HG02884 (cell line): ENCODE measurements around the gene MYO3A.
"Not testable (repeated sequence)": the region's sequence is repeated elsewhere in the genome, so short reads cannot be mapped to it uniquely, and the experiment has no call there.

Experiments used
- ATAC-seq: cut with Tn5 transposase; IDR thresholded peaks from one replicate; pipeline ENCODE4 v1.9.1; 2021; ENCODE audit warnings: mild to moderate bottlenecking, moderate library complexity; ENCODE audit not compliant: unreplicated experiment

The MYO3A gene

GRCh38 chr10:26067680-26068079, 133.7 kb downstream of the MYO3A start:
- ATAC-seq, result no peak

GRCh38 chr10:26080971-26081370, 146.9 kb downstream of the MYO3A start:
- not testable (repeated sequence) for ATAC-seq

GRCh38 chr10:26081459-26081858, 147.4 kb downstream of the MYO3A start:
- no peak for ATAC-seq

GRCh38 chr10:26085549-26085948, 151.5 kb downstream of the MYO3A start:
- ATAC-seq, result no peak

- ATAC-seq, result no peak
Observed at GRCh38 chr10:26087666-26088065, 153.6 kb downstream of the MYO3A start.

GRCh38 chr10:26090026-26090425, 156.0 kb downstream of the MYO3A start:
- ATAC-seq, result no peak

GRCh38 chr10:26090762-26091161, 156.7 kb downstream of the MYO3A start:
- no peak for ATAC-seq

- no peak for ATAC-seq
Observed at GRCh38 chr10:26093229-26093628, 159.2 kb downstream of the MYO3A start.

- ATAC-seq, result no peak
Observed at GRCh38 chr10:26095781-26096180, 161.8 kb downstream of the MYO3A start.

GRCh38 chr10:26097549-26097948, 163.5 kb downstream of the MYO3A start:
- not testable (repeated sequence) for ATAC-seq

GRCh38 chr10:26112532-26112931, 178.5 kb downstream of the MYO3A start:
- no peak for ATAC-seq

- ATAC-seq, result no peak
Observed at GRCh38 chr10:26138613-26139012, 204.6 kb downstream of the MYO3A start.

- no peak for ATAC-seq
Observed at GRCh38 chr10:26156019-26156418, 222.0 kb downstream of the MYO3A start.

- ATAC-seq, result no peak
Observed at GRCh38 chr10:26157734-26158133, 223.7 kb downstream of the MYO3A start.

GRCh38 chr10:26169466-26169865, 235.4 kb downstream of the MYO3A start:
- ATAC-seq, result no peak

GRCh38 chr10:26172131-26172530, 238.1 kb downstream of the MYO3A start:
- ATAC-seq, result no peak

GRCh38 chr10:26173837-26174236, 239.8 kb downstream of the MYO3A start:
- no peak for ATAC-seq

GRCh38 chr10:26177341-26177740, 243.3 kb downstream of the MYO3A start:
- ATAC-seq, result no peak

GRCh38 chr10:26194275-26194674, 260.2 kb downstream of the MYO3A start:
- no peak for ATAC-seq

GRCh38 chr10:26197248-26197647, 263.2 kb downstream of the MYO3A start:
- no peak for ATAC-seq

GRCh38 chr10:26198119-26198518, 264.1 kb downstream of the MYO3A start:
- no peak for ATAC-seq

- ATAC-seq, result no peak
Observed at GRCh38 chr10:26199841-26200240, 265.8 kb downstream of the MYO3A start.

GRCh38 chr10:26205223-26205622, 271.2 kb downstream of the MYO3A start:
- ATAC-seq, result no peak
